Gastrocnemius medialis (tissue), 4 donors: ENCODE data around the gene OSBPL10. TPM values are rescaled to one million over a fixed set of nuclear protein-coding genes. Genes with fewer than 3 reads are reported as not detected.

Source experiments
- ATAC-seq, 2 donors: fragments of 150-250 bp; one replicate each; pipeline ENCODE4 v1.9.1; 2016
- DNase-seq, 2 donors: peaks; one replicate each; pipeline ENCODE4 v3.0.0-alpha.2; 2019
- H3K27ac ChIP-seq, 4 donors: fragments of 200-600 bp; sonication (generic); 1 replicate in 1 of 4; 2 replicates in 3 of 4; pipeline ENCODE4 v1.5.1; 2016 to 2018; ENCODE audit warnings: mild to moderate bottlenecking in 2 of 4, moderate library complexity in 1 of 4
- H3K27me3 ChIP-seq, 3 donors: fragments of 200-600 bp; sonication (generic) in 2 of 3; 1 replicate in 1 of 3; 2 replicates in 2 of 3; pipeline versions ENCODE4 v1.5.1 to v1.6.0; 2016 to 2019; ENCODE audit warnings: mild to moderate bottlenecking in 1 of 3, moderate library complexity in 1 of 3
- H3K36me3 ChIP-seq, 2 donors: fragments of 200-600 bp; sonication (generic) in 1 of 2; one replicate each; pipeline ENCODE4 v1.5.1; 2017 to 2018
- H3K4me1 ChIP-seq, 2 donors: fragments of 200-600 bp; sonication (generic) in 1 of 2; one replicate each; pipeline ENCODE4 v1.5.1; 2016 to 2017; ENCODE audit warnings: mild to moderate bottlenecking in 2 of 2
- H3K4me3 ChIP-seq, 4 donors: fragments of 200-600 bp; sonication (generic) in 3 of 4; 1 replicate in 1 of 4; 2 replicates in 3 of 4; pipeline ENCODE4 v1.5.1; 2016 to 2019; ENCODE audit warnings: mild to moderate bottlenecking in 2 of 4
- H3K9me3 ChIP-seq, 3 donors: fragments of 200-600 bp; sonication (generic) in 2 of 3; 1 replicate in 1 of 3; 2 replicates in 2 of 3; pipeline ENCODE4 v1.5.1; 2016 to 2019
- CTCF ChIP-seq, 5 experiments: fragments of 450-650 bp in 3 of 5; fragments of 200-600 bp in 2 of 5; sonication (generic) in 2 of 5; IDR thresholded peaks in 4 of 5; conservative IDR thresholded peaks in 1 of 5; 1 replicate in 4 of 5; 2 replicates in 1 of 5; pipeline ENCODE4 v1.5.1; 2016 to 2019; ENCODE audit warnings: antibody characterized with exemption in 5 of 5, mild to moderate bottlenecking in 3 of 5, moderate library complexity in 3 of 5
- POLR2A ChIP-seq, 2 donors: fragments of 450-650 bp; IDR thresholded peaks; one replicate each; pipeline ENCODE4 v1.6.1; 2017; ENCODE audit warnings: antibody characterized with exemption in 2 of 2, mild to moderate bottlenecking in 2 of 2, moderate library complexity in 2 of 2
- in situ Hi-C, 4 donors: fragments of 200-750 bp; cut with MboI; loops; one replicate each; pipeline versions ENCODE4 v1.15.0 to v1.8.0; 2017; ENCODE audit warnings: low sequenced_read_pairs in 4 of 4
- intact Hi-C: fragments of 100-400 bp; cut with DNase I; formaldehyde crosslinking; loops from one replicate; pipeline ENCODE4 v1.15.1; 2023; ENCODE audit warnings: low total_unique reads
- total RNA-seq, 4 donors: library from RNA; depleted of rRNA; stranded (reverse); fragments of >200 nt; gene quantifications; one replicate each; pipeline versions ENCODE4 v1.1.0 to v1.2.3, GENCODE V29; 2016

Gene OSBPL10
- total RNA-seq, 4 donors from 2014 or later = 1.4 to 7.0 (median 3.8) TPM

- H3K27me3 ChIP-seq = no peaks in the 10 kb centered on the region
- ATAC-seq = peak; percentile 58 to 85
- intact Hi-C loops = no loop called here
Observed at GRCh38 chr3:31704591-31705179, 276.4 kb downstream of the OSBPL10 start.

DNA sequence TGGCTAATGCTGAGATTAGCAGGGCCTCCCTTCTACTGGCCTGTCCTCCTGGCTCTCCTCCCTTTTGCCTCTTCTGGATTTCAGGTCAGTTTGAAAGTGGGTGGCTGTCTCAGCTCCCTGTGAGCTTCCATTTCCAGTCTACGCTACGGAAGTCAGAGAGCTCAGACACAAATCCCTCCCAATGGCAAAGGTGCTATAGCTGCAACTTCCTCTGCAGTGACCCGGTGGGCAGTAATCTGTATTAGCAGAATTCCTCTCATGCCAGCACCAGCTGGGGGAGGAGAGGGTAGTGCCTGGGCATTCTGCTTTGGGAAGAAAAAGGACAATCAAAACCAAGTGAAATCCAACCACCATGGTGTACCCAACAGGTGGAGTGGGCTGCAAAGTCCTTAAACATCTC, 276.9 kb downstream of the OSBPL10 start:
- Histone ChIP-seq H3K4me3 (no peak overlapping the region), H3K9me3 (no peaks in the 10 kb centered on the region), H3K36me3 (no peaks in the 10 kb centered on the region), H3K27ac (no peak overlapping the region), H3K27me3 (no peaks in the 10 kb centered on the region), H3K4me1 (peaks cover 0 to 7% of the 10 kb centered on the region in 2 donors)
- in situ Hi-C loops (no loop called here), intact Hi-C loops (no loop called here)
- ATAC-seq (no peak), DNase-seq (no peak)
- TF ChIP-seq CTCF (IDR thresholded peaks at IDR 0.05 in 4 of 5, conservative IDR thresholded peaks at IDR 0.05 in 1 of 5) (no peak), POLR2A (IDR thresholded peaks at IDR 0.05) (no peak)

More at GRCh38 chr3:31704591-31705179, 276.4 kb downstream of the OSBPL10 start:
- H3K27ac ChIP-seq = peak overlapping the region in 1 of 4 donors; percentile 51
- in situ Hi-C loops = no loop called here
- H3K36me3 ChIP-seq = no peaks in the 10 kb centered on the region
- H3K4me3 ChIP-seq = peak overlapping the region in 1 of 4 donors; percentile 5
- no peaks in the 10 kb centered on the region for H3K9me3 ChIP-seq
- no peak for TF ChIP-seq CTCF (IDR thresholded peaks at IDR 0.05 in 4 of 5, conservative IDR thresholded peaks at IDR 0.05 in 1 of 5)
- no peak for TF ChIP-seq POLR2A (IDR thresholded peaks at IDR 0.05)
- DNase-seq = peak; percentile 14 to 62
- H3K4me1 ChIP-seq = peaks cover 0 to 7% of the 10 kb centered on the region in 2 donors

- H3K4me1 ChIP-seq = peaks cover 0 to 7% of the 10 kb centered on the region in 2 donors
- H3K27me3 ChIP-seq = no peaks in the 10 kb centered on the region
- H3K36me3 ChIP-seq = no peaks in the 10 kb centered on the region
- DNase-seq (no peak), ATAC-seq (no peak)
- TF ChIP-seq CTCF (IDR thresholded peaks at IDR 0.05 in 4 of 5, conservative IDR thresholded peaks at IDR 0.05 in 1 of 5) (no peak), POLR2A (IDR thresholded peaks at IDR 0.05) (no peak)
- no peaks in the 10 kb centered on the region for H3K9me3 ChIP-seq
- no peak overlapping the region for H3K4me3 ChIP-seq
- in situ Hi-C loops = no loop called here
- intact Hi-C loops = no loop called here
- no peak overlapping the region for H3K27ac ChIP-seq
Observed at GRCh38 chr3:31701286-31701685, 279.8 kb downstream of the OSBPL10 start.

GRCh38 chr3:31699309-31699953, 281.6 kb downstream of the OSBPL10 start:
- H3K36me3 ChIP-seq = no peaks in the 10 kb centered on the region
- no peaks in the 10 kb centered on the region for H3K27me3 ChIP-seq
- DNase-seq = no peak
- intact Hi-C loops = loop anchor here (5.0 kb wide), 1 partner anchor 147 kb away; no protein-coding TSS in a partner anchor
- H3K27ac ChIP-seq = no peak overlapping the region
- no peaks in the 10 kb centered on the region for H3K4me1 ChIP-seq
- in situ Hi-C loops = no loop called here
- no peaks in the 10 kb centered on the region for H3K9me3 ChIP-seq
- peak in 1 of 5 experiments; percentile 18 for TF ChIP-seq CTCF (IDR thresholded peaks at IDR 0.05 in 4 of 5, conservative IDR thresholded peaks at IDR 0.05 in 1 of 5)
- no peak for TF ChIP-seq POLR2A (IDR thresholded peaks at IDR 0.05)
- peak in 1 of 2 donors; percentile 49 for ATAC-seq
- no peak overlapping the region for H3K4me3 ChIP-seq
